HepG2 (cell line): ENCODE results near the gene MEGF6.

Experiments used
- EP300 ChIP-seq, 3 experiments: sonication (generic) in 1 of 3; formaldehyde crosslinking in 1 of 3; IDR thresholded peaks; 2 replicates each; pipeline versions ENCODE4 v1.5.1 to v1.6.1; 2011 to 2020; ENCODE audit warnings: low read depth in 2 of 3, low read length in 2 of 3, borderline replicate concordance in 1 of 3, improper control_type of control experiment in 1 of 3, mild to moderate bottlenecking in 1 of 3, missing genetic modification reagents in 1 of 3, moderate library complexity in 1 of 3
- EZH2 ChIP-seq: conservative IDR thresholded peaks from 2 replicates; pipeline ENCODE4 v1.6.1; 2012; ENCODE audit warnings: mild to moderate bottlenecking, low read depth, low read length, moderate library complexity
- IKZF4 ChIP-seq: sonication (generic); formaldehyde crosslinking; IDR thresholded peaks from 2 replicates; pipeline ENCODE4 v1.5.1; 2020; ENCODE audit warnings: borderline replicate concordance, mild to moderate bottlenecking, low read depth, missing genetic modification reagents; ENCODE audit errors: not compliant biosample characterization
- RBM39 ChIP-seq: fragments of 200-400 bp; formaldehyde crosslinking; IDR thresholded peaks from one replicate; pipeline ENCODE4 v1.6.1; 2018; ENCODE audit warnings: antibody characterized with exemption, mild to moderate bottlenecking, low read depth, low read length; ENCODE audit not compliant: poor library complexity, severe bottlenecking
- RFXANK ChIP-seq: IDR thresholded peaks from 2 replicates; pipeline ENCODE4 v1.6.1; 2016
- ZFP36 ChIP-seq: fragments of 150-350 bp; IDR thresholded peaks from 2 replicates; pipeline ENCODE4 v1.6.1; 2018; ENCODE audit warnings: borderline replicate concordance, low read length, low read depth; ENCODE audit not compliant: partially characterized antibody
- ZNF124 ChIP-seq: sonication (generic); formaldehyde crosslinking; IDR thresholded peaks from 2 replicates; pipeline ENCODE4 v1.4.0; 2020; ENCODE audit warnings: missing genetic modification reagents
- TF ChIP-seq, protein P1 (sequence below): sonication (generic); formaldehyde crosslinking; IDR thresholded peaks from 2 replicates; pipeline ENCODE4 v1.5.0; 2020; ENCODE audit warnings: missing genetic modification reagents
- TF ChIP-seq, protein P2 (sequence below): sonication (generic); formaldehyde crosslinking; IDR thresholded peaks from 2 replicates; pipeline ENCODE4 v1.4.0; 2020; ENCODE audit warnings: missing genetic modification reagents, mild to moderate bottlenecking, borderline replicate concordance
- TF ChIP-seq, protein P3 (sequence below): IDR thresholded peaks from 2 replicates; pipeline ENCODE4 v1.6.1; 2016
- TF ChIP-seq, protein P4 (sequence below): sonication (generic); formaldehyde crosslinking; IDR thresholded peaks from 2 replicates; pipeline ENCODE4 v1.5.0; 2020; ENCODE audit warnings: mild to moderate bottlenecking, missing genetic modification reagents, moderate library complexity

DNA sequence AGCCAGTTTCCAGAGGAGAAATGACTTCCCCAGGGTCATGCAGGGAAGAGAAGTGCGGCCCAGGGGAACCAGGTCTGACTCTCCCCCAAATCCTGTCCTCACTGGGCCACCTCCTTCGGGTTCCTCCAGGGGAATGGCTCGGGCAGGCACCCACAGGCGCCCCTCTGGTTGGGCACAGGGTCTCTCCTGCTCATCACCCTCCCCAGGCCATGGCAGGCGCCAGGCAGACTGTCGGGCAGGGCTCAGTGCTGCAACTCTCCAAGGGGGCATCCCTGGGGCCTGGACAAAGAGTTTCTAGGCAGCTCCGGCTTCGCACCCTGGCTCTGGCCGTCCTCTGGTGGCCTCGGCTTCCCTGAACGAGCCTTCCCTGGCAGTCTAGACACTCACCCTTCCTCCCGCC is 75.6 kb downstream of the MEGF6 start:
- TF ChIP-seq, protein P1, sequence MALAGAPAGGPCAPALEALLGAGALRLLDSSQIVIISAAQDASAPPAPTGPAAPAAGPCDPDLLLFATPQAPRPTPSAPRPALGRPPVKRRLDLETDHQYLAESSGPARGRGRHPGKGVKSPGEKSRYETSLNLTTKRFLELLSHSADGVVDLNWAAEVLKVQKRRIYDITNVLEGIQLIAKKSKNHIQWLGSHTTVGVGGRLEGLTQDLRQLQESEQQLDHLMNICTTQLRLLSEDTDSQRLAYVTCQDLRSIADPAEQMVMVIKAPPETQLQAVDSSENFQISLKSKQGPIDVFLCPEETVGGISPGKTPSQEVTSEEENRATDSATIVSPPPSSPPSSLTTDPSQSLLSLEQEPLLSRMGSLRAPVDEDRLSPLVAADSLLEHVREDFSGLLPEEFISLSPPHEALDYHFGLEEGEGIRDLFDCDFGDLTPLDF (CRISPR knock-in tag): no peak
- no peak for TF ChIP-seq ZFP36
- TF ChIP-seq EZH2: no peak
- TF ChIP-seq, protein P2, sequence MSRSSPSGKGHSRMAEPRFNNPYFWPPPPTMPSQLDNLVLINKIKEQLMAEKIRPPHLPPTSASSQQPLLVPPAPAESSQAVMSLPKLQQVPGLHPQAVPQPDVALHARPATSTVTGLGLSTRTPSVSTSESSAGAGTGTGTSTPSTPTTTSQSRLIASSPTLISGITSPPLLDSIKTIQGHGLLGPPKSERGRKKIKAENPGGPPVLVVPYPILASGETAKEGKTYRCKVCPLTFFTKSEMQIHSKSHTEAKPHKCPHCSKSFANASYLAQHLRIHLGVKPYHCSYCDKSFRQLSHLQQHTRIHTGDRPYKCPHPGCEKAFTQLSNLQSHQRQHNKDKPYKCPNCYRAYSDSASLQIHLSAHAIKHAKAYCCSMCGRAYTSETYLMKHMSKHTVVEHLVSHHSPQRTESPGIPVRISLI (CRISPR knock-in tag): no peak
- TF ChIP-seq EP300 (IDR thresholded peaks at IDR 0.05; ENCODE audit: low read depth in 2 of 2, low read length in 2 of 2): no peak
- no peak for TF ChIP-seq EP300 (CRISPR knock-in tag; IDR thresholded peaks at IDR 0.05; ENCODE audit: borderline replicate concordance)
- TF ChIP-seq RFXANK (CRISPR knock-in tag): no peak
- TF ChIP-seq IKZF4 (CRISPR knock-in tag): no peak
- no peak for TF ChIP-seq RBM39
- TF ChIP-seq, protein P3, sequence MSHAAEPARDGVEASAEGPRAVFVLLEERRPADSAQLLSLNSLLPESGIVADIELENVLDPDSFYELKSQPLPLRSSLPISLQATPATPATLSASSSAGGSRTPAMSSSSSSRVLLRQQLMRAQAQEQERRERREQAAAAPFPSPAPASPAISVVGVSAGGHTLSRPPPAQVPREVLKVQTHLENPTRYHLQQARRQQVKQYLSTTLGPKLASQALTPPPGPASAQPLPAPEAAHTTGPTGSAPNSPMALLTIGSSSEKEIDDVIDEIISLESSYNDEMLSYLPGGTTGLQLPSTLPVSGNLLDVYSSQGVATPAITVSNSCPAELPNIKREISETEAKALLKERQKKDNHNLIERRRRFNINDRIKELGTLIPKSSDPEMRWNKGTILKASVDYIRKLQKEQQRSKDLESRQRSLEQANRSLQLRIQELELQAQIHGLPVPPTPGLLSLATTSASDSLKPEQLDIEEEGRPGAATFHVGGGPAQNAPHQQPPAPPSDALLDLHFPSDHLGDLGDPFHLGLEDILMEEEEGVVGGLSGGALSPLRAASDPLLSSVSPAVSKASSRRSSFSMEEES (CRISPR knock-in tag): no peak
- TF ChIP-seq, protein P4, sequence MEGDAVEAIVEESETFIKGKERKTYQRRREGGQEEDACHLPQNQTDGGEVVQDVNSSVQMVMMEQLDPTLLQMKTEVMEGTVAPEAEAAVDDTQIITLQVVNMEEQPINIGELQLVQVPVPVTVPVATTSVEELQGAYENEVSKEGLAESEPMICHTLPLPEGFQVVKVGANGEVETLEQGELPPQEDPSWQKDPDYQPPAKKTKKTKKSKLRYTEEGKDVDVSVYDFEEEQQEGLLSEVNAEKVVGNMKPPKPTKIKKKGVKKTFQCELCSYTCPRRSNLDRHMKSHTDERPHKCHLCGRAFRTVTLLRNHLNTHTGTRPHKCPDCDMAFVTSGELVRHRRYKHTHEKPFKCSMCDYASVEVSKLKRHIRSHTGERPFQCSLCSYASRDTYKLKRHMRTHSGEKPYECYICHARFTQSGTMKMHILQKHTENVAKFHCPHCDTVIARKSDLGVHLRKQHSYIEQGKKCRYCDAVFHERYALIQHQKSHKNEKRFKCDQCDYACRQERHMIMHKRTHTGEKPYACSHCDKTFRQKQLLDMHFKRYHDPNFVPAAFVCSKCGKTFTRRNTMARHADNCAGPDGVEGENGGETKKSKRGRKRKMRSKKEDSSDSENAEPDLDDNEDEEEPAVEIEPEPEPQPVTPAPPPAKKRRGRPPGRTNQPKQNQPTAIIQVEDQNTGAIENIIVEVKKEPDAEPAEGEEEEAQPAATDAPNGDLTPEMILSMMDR (CRISPR knock-in tag): no peak
- no peak for TF ChIP-seq ZNF124
